ENCODE data around the gene FAM227A. TPM values are rescaled to one million over a fixed set of nuclear protein-coding genes. Genes with fewer than 3 reads are reported as not detected.

Gene FAM227A
- total RNA-seq: 1.9 and 3.3 TPM in 2 replicates

DNA sequence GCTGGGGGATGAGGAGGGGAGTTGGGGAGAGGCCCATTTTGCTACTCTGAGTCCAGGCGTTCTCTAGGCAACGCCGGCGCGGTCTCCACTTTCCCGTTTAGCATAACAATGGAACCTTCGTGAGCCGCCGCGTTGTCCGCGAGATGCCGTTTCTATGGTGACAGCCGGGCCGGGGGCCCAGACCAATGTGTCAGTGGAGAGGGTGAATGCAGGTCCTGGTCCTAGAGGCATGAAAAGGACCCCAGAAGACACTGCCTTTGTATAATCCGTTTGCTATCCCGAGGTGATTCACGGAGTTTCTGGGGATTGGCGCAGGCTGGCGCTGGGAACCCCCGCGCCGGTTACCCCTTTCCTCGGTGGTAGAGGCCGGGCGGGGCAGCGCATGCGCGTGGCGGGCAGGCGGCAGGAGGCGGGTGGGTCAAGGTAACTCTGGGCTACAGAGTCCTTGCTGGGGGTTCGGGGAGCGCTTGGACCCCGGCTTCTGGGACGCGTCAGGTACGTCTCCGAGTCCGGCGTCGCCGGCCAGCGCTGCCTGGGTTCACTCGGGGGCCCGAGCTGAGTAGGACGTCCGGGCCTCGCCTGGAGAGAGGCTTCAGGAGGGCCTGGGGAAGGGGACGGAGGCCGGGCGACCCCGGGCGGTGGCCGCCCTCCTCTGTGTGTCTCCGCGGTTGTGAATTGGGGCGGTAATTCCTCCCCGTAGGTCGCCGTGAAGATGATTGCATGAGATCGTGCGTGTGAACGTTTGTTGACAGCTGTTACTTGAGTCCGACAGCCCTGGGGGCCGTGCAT lies at the start of gene FAM227A, which contains the start of gene CBY1:
Gene FAM227A (minus strand): TSS at position 137 of the 789 bp plus-strand sequence. CDS start 6,224 bp downstream, outside the sequence.
Gene CBY1 (plus strand): TSS at position 383 of the 789 bp plus-strand sequence. CDS start 11,417 bp downstream, outside the sequence.
- DNase-seq (ENCODE audit: extremely low read depth, low read depth, low spot score): peak; percentile 72

DNA sequence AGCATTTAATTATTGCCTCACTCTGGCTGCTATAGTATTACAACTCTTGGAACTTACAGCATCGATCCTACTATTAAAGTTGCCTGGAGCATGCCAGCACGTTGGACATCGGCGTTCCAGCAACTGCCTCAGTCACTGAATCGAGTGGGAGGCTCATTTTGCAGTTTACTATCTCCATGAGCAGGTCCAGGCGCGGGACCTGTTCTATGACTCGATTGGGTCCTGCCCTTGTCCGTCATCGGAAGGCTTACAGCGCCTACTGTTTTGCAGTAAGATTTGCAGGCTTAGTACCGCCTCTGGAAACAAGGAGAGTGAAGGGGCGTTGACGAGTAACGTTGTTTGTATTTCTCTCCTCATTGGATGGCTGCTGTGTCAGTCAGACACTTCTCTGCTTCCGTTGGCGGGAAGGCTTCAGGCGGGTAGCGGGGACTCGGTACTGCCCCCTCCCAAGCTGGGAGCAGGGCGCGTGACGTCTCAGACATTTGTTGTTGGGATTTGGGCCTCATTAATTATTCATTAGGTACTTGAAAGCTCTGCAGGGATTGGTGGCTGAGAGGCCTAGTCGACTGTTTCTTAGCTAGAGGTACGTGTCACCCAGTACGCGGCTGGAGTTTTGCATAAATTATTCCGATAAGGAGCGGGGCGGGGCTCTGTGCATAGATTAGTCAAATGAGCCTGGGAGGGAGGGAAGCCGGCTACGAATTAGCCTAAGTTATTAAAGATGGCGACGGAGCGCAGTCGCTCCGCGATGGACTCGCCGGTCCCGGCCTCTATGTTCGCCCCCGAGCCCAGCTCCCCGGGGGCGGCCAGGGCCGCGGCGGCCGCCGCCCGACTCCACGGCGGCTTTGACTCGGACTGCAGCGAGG lies 49.3 kb upstream of the FAM227A start, which contains the start of gene GTPBP1:
Gene GTPBP1 (plus strand): TSS at position 710 of the 866 bp plus-strand sequence. CDS start 12 bp downstream, at position 722.
- DNase-seq (ENCODE audit: extremely low read depth, low read depth, low spot score): peak; percentile 100

DNA sequence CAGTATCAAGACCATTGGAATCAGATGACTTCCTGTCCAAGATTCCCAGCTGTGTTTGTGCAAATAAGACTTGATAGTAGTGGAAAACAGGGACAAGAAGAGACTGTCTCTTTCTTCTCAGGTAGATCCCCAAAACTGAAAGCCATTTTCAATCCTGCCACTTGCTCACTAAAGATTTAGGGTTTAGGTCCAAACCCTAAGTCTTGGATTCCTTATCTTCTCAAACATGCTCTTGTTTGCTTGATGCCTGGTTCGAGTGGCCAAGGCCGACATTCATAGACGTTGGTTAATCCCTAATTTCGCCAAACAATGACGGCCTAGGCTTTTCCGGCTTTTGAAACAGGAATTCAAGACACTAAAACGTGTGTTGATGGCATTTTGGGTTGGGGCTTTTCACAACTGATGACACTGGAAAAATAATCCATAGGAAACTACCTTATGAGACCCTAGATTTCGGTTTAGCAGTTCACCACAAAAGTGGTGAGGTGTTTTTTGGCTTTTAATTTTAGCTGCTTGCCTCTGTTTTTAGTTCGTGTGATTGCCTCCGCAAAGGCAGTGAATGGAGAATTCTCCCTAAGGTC lies 48.6 kb upstream of the FAM227A start:
- no peak for DNase-seq (ENCODE audit: extremely low read depth, low read depth, low spot score)

DNA sequence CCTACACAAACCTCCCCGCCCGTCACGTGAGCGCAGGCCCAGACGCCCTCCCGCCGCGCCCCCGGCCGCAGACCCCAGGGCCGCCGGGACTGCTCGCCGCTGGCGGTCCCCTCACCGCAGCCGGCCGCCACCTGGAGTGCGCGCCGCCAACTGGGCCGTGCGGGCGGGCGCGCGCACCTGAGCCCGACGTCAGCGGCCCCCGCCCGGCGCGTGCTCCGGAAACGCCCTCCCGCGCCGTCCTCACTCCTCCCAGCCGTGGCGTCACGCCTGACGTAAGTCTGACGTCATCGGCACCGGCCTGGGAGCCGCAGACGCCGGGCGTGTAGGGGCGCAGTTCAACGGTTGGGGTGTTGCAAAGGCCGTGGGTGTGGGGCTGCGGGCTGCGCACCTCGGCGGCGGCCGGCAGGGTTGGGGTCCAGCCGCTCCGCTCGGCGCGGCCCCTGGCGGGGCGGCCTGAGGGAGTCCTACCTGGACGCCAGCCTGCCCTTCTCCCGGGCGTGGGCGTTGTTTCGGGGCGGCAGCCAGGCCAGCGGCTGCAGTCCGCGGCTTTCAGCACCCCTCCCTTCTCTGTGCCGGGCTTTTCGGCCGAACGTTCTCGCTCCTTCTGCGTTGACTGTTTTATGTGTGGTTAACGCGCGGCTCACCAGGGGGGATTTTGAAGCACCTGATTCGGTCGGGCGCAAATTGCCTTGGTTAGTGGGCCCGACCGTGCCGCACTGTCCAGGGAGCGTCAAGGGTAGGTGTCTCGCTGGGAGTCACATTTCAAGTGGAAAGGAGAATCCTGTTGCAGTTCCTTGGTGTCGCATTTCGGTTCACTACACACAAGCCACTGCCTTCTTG lies 44.8 kb upstream of the FAM227A start, which contains the start of gene JOSD1:
Gene JOSD1 (minus strand): TSS at position 155 of the 840 bp plus-strand sequence. CDS start 956 bp downstream, outside the sequence.
- no peak for DNase-seq (ENCODE audit: extremely low read depth, low read depth, low spot score)

- no peak for DNase-seq (ENCODE audit: extremely low read depth, low read depth, low spot score)
Observed at GRCh38 chr22:38700270-38700788, 44.1 kb upstream of the FAM227A start.

DNA sequence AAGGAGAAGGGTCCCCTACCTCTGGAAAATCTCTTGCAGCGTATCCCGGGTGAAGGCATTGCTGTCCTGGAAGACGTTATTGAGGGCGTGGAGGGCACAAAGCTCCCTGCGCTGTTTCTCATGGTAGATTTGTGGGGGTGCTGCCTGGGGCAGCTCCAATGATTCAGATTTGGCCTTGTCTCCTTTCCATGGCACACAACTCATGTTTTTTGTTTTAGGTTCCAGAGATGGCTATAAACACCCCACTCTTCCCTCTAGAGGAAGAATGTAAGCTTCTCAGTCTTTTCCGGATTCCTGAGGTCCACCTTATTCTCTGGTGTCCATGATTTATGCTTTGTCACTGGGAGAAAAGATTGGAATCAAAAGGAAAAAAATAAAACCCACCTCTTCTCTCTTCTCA lies 43.6 kb upstream of the FAM227A start:
- no peak for DNase-seq (ENCODE audit: extremely low read depth, low read depth, low spot score)

- no peak for DNase-seq (ENCODE audit: extremely low read depth, low read depth, low spot score)
Observed at GRCh38 chr22:38699143-38699542, 43.0 kb upstream of the FAM227A start.

DNA sequence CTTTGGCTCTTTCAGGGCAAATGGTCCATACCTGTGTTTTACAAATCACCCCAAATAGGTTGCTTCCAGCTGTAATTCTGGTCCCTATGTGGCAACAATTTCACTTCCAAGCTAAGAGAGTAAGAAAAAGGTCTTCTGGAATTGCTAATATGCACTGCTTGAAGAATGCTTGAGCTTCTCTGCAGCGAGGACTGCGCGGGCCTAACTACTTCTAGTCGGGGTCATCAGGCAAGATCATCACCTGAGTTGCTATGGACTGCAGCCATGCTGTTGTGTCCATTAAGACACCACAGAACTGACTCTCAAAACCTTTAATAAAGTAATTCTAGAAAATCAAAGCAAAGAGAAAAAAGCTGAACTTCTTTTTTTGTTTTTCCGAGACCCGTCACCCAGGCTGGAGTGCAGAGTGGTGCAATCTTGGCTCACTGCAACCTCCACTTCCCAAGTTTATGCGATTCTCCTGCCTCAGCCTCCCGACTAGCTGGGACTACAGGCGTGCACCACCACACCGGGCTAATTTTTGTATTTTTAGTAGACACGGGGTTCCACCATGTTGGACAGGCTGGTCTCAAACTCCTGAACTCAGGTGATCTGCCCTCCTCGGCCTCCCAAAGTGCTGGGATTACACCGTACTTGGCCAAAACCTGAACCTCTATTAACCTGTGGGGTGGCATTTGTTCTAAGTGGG lies 42.4 kb upstream of the FAM227A start:
- no peak for DNase-seq (ENCODE audit: extremely low read depth, low read depth, low spot score)

DNA sequence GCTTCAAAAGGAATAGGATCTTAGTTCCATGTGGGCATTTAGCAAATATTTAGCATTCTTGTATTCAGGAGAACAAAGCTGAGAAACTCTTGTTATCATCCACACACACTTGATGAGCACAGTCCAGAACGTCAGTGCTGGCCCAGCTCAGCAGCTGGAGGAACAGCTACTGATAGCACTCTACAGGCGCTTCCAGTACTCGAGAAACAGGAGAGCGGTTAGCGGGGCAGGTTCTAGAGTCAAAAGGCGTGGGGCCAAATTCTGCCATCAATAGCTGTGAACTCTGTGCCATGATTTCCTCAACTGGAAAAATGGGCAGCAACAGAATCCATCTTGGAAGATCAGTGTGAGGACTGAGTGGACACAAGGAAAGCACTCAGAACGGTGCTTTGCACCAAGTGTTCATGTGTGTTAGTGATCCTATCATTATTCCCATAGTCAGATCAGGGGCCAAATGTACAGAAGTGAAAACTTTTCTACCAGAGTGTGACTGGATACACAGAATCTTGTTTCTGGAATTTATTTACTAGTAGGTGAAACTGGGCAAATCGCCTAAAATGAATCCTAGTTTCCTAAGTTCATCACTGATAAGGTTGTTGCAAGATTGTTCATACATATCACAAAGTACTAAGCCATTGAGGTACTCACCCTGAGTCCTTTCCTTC lies 41.4 kb upstream of the FAM227A start:
- DNase-seq (ENCODE audit: extremely low read depth, low read depth, low spot score): no peak

DNA sequence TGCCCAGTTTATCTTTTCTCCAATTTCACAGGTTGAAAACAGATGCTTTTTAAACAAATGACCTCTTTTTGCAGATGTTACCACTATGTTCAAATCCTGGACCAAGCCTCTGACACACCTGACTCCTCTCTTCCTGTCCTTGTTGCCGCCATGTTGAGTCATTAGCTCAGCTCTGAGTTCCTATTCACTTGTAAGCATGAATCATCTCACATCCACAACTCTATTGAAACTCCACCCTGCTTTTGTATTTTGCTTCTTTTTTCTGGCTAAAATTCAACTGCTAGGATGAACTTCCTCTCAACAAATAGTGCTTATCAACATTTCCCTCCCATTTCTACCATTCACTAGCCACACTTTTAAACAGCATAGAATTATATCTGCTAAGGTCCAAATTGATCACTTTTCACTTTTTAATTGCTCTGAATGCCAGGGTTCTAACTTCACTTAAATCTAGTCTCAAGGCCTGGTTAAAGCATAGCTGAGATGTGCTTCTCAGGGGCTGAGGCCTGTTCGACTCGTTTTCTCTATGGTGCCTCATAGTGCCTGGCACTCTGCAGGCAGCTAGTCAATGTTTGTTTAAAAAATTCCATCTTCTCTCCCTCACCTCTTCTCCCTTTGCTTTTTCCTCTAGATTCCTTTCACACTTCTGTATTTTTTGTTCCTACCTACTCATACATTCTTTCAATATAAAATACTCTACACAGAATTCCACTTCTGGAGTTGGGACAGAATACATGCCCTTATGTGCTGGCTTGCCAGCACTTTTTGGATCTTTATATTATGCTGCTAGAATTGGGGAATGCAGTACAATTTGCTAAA lies 40.6 kb upstream of the FAM227A start:
- peak; percentile 69 for DNase-seq (ENCODE audit: extremely low read depth, low read depth, low spot score)

GRCh38 chr22:38694940-38695339 lies 38.7 kb upstream of the FAM227A start:
- DNase-seq (ENCODE audit: extremely low read depth, low read depth, low spot score): no peak

- no peak for DNase-seq (ENCODE audit: extremely low read depth, low read depth, low spot score)
Observed at GRCh38 chr22:38694049-38694448, 37.9 kb upstream of the FAM227A start.

DNA sequence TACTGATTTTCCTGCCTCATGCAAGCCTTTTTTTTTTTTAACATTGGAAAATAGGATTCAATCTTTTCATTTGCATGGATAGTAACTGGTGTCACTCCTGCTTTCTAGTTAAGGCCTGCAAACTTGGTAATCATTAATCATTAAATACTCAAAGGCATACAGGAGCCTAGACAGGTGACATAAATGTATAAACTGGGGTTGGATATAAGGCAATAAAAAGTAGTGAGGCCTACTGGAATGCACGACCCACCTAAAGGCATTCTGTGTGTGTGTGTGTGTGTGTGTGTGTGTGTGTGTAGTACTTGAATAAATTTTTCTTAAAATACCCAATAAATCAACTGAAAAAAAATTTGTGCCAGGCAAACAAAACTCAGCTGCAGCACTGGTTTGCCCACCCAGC lies 33.5 kb upstream of the FAM227A start:
- no peak for DNase-seq (ENCODE audit: extremely low read depth, low read depth, low spot score)

DNA sequence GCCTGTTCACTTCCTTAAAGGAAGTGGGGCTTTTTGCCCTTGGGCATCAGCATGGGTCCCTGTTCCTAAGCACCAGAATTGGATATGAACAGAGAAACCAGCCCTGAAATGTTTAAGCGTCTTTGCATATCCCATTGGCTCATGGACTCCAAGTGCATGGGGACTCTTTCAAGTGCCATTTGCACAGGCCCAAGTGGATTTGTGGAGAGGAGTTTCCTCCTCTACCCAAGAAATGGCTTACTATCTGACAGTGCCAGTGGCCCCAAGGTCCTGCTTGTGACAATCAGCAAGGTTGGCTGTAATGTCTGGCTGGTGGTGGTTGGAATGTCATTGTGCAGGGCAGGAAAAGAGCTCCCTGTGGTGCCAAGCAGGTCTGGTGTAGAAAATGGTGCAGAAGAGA lies 29.6 kb upstream of the FAM227A start:
- DNase-seq (ENCODE audit: extremely low read depth, low read depth, low spot score): no peak

DNA sequence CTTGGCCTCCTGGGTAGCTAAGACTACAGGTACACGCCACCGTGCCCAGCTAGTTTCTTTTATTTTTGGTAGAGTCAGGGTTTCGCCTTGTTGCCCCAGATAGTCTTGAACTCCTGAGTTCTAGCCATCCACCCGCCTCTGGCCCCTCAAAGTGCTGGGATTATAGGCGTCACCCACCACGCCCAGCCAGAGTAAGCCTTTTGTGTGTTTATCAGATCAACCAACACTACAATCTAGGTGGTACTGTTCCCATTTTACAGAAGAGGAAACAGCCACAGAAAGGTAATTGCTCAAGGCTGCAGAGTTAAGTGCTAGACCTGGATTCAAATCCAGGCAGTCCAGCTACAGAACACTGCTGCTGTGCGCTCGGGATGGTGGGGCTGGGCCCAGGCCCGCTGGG lies 28.7 kb upstream of the FAM227A start:
- DNase-seq (ENCODE audit: extremely low read depth, low read depth, low spot score): no peak

DNA sequence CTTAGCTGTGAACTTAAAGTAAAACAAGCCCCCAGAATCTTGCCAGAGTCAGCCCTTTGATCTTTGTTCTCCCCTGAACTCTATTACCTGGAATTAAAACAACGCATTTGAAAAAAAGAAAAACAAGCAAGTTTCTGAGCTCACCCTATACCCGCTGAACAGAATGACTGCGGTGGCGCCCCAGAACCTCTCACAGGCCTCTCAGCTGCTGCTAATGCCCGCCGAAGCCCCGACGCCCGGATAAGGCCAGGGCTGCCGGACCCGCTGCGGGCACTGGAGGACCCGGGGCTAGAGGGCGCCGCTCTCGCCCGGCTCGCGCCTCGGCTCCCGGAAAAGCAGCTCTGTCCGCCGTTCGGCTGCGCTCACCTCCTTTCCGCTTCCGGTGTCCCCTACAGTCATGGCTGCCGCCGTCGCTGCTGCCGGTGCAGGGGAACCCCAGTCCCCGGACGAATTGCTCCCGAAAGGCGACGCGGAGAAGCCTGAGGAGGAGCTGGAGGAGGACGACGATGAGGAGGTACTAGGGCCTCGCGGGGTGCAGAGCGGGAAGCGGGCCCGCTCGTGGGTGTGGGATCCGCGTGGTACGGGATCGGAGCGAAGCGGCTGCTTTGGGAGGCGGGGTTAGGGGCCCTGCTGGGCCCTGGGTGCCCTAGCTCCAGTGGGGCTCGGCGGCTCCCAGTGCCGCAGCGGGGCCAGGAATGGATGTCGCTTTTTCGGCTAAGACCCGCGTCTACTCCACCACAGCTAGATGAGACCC lies 25.6 kb upstream of the FAM227A start, which contains the start of gene TOMM22:
Gene TOMM22 (plus strand): TSS at position 376 of the 754 bp plus-strand sequence. CDS start 22 bp downstream, at position 398.
- DNase-seq (ENCODE audit: extremely low read depth, low read depth, low spot score): no peak

GRCh38 chr22:38675833-38676232 lies 19.6 kb upstream of the FAM227A start:
- no peak for DNase-seq (ENCODE audit: extremely low read depth, low read depth, low spot score)
